H1 (cell line): ENCODE data around the gene DCAF4L1. TPM values are rescaled to one million over a fixed set of nuclear protein-coding genes. Genes with fewer than 3 reads are reported as not detected.

Source experiments
- HDAC2 ChIP-seq, 2 experiments: fragments of 300-600 bp in 1 of 2; sonication (generic) in 1 of 2; IDR thresholded peaks; 2 replicates each; pipeline ENCODE4 v1.6.1; 2011 to 2012; ENCODE audit warnings: low read depth in 2 of 2, low read length in 2 of 2, mild to moderate bottlenecking in 2 of 2, moderate library complexity in 2 of 2, borderline replicate concordance in 1 of 2, inconsistent platforms in 1 of 2
- RNF2 ChIP-seq: fragments of 200-900, 300-1000 bp; sonication (generic); IDR thresholded peaks from 2 replicates; pipeline ENCODE4 v1.7.1; 2016; ENCODE audit warnings: borderline replicate concordance, low read depth, mild to moderate bottlenecking, antibody characterized with exemption, low read length; ENCODE audit not compliant: poor library complexity, severe bottlenecking; ENCODE audit errors: missing control alignments
- TAF1 ChIP-seq: IDR thresholded peaks from 2 replicates; pipeline ENCODE4 v1.6.1; 2011; ENCODE audit warnings: mild to moderate bottlenecking, low read depth, low read length
- polyA plus RNA-seq, 7 experiments: library from polyadenylated mRNA; depleted of rRNA in 3 of 7; stranded (reverse) in 5 of 7; unstranded in 2 of 7; fragments of >200 nt in 5 of 7; fragments of 200-250 nt in 2 of 7; gene quantifications; 1 replicate in 5 of 7; 2 replicates in 1 of 7; 4 replicates in 1 of 7; pipeline versions ENCODE4 v1.2.1 to v1.2.3, GENCODE V29; 2011 to 2013; ENCODE audit warnings: missing spikeins in 2 of 7, mixed read lengths in 2 of 7
- total RNA-seq: library from RNA; stranded (reverse); fragmentation: NEBNext Ultra II Directional; extraction: Animal tissue kit (Norgen Biotek cat#: 25700); gene quantifications from 2 replicates; pipeline ENCODE4 v1.2.1, GENCODE V29; 2021

DCAF4L1 gene
- total and polyA plus RNA-seq, 2 of the 8 experiments (the other 6 are each of a cell fraction or from before 2014, with no cell fraction given), result 0.06 to 0.15 TPM

DNA sequence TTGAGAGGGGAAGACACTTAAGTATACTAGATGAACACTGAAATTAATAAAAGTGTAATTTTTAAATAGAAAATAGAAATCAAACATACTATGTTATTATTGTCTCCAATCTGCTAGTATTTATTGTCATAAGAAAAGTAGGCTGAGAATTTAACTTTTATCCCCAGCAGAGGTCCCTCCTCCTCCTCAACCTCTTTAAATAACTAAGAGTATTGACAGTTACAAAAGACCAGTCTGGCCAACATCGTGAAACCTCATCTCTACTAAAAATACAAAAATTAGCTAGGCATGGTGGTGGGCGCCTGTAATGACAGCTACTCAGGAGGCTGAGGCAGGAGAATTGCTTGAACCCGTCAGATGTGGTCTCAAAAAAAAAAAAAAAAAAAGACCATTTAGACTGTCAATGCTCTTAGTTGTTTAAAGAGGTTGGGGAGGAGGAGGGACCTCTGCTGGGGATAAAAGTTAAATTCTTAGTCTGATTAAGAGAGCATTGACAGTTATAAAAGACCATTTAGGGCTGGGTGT, 13.0 kb downstream of the DCAF4L1 start (continued):
- TF ChIP-seq HDAC2 (IDR thresholded peaks at IDR 0.05; ENCODE audit: borderline replicate concordance in 1 of 2, low read depth in 2 of 2, low read length in 2 of 2) (no peak), RNF2 (no peak), TAF1 (no peak)
